GM12878 (cell line): ENCODE data around the gene RNF130. TPM values are rescaled to one million over a fixed set of nuclear protein-coding genes. Genes with fewer than 3 reads are reported as not detected.

ENCODE experiments used
- ATAC-seq: fragments of 200-7000 bp; cut with Tn5 transposase; 3 replicates; pipeline ENCODE4 v1.9.1; 2020; ENCODE audit warnings: mild to moderate bottlenecking, moderate library complexity
- BruUV-seq: library from RNA; stranded (reverse); fragments of 400-500 nt; replicated peaks from 2 replicates; lab custom pipeline; 2021; lab: Mats Ljungman, UMichigan
- CTCF ChIA-PET: fragments of 300-600 bp; sonication (Branson Sonifier 250); formaldehyde crosslinking; extraction: SDS; loops from one replicate; lab custom pipeline; 2021; ENCODE audit warnings: inconsistent platforms; lab: Yijun Ruan, JAX
- POLR2A ChIA-PET: fragments of 350-600 bp; formaldehyde crosslinking; extraction: SDS; loops from one replicate; lab custom pipeline; 2021; ENCODE audit warnings: inconsistent platforms; lab: Charles Lee
- RAD21 ChIA-PET: fragments of 300-600 bp; sonication (Branson Sonifier 250); formaldehyde crosslinking; loops from one replicate; lab custom pipeline; 2023; ENCODE audit warnings: antibody characterized with exemption; ENCODE audit not compliant: unreplicated experiment; lab: Charles Lee
- SMC1A ChIA-PET: fragments of 300-600 bp; sonication (Branson Sonifier 250); formaldehyde crosslinking; loops from one replicate; lab custom pipeline; 2023; ENCODE audit not compliant: unreplicated experiment, uncharacterized antibody; lab: Charles Lee
- DNase-seq: peaks from one replicate; pipeline ENCODE4 v3.0.0-alpha.2; 2011; ENCODE audit warnings: low read depth, low spot score
- FAIRE-seq: peaks from 3 replicates; lab custom pipeline; 2011; peaks lifted over from hg19 to GRCh38; lab: Jason Lieb, UNC
- H2AFZ ChIP-seq: 2 replicates; pipeline ENCODE4 v1.6.0; 2011; ENCODE audit warnings: low read depth, low read length, control low read depth; ENCODE audit not compliant: control insufficient read depth
- H3K27ac ChIP-seq: 2 replicates; pipeline ENCODE4 v1.5.1; 2011; ENCODE audit warnings: control low read depth; ENCODE audit not compliant: control insufficient read depth, insufficient read depth
- H3K27me3 ChIP-seq, 2 experiments: replicated peaks in 1 of 2; 2 replicates each; pipeline versions ENCODE4 v1.6.0 to v1.6.1; 2011; ENCODE audit warnings: low read length in 1 of 2; ENCODE audit not compliant: control insufficient read depth in 2 of 2, insufficient read depth in 2 of 2
- H3K36me3 ChIP-seq, 2 experiments: 2 replicates each; pipeline ENCODE4 v1.5.1; 2011; ENCODE audit warnings: low read length in 1 of 2; ENCODE audit not compliant: control insufficient read depth in 2 of 2, insufficient read depth in 2 of 2
- H3K4me1 ChIP-seq: 2 replicates; pipeline ENCODE4 v1.6.1; 2011; ENCODE audit warnings: mild to moderate bottlenecking, low read length, moderate library complexity, mixed read lengths; ENCODE audit not compliant: control insufficient read depth, insufficient read depth
- H3K4me2 ChIP-seq: 2 replicates; pipeline ENCODE4 v1.6.0; 2011; ENCODE audit warnings: control low read depth; ENCODE audit not compliant: control insufficient read depth, insufficient read depth
- H3K4me3 ChIP-seq: fragments of 200-600 bp; sonication (generic); 2 replicates; pipeline ENCODE4 v1.5.1; 2016
- H3K79me2 ChIP-seq: 2 replicates; pipeline ENCODE4 v1.6.0; 2011; ENCODE audit warnings: low read length; ENCODE audit not compliant: control insufficient read depth, insufficient read depth
- H3K9ac ChIP-seq: 2 replicates; pipeline ENCODE4 v1.8.0; 2011; ENCODE audit warnings: low read length, control low read depth, mixed read lengths; ENCODE audit not compliant: control insufficient read depth, insufficient read depth
- H3K9me3 ChIP-seq: replicated peaks from 3 replicates; pipeline ENCODE4 v1.5.1; 2011; ENCODE audit warnings: mild to moderate bottlenecking, low read length; ENCODE audit not compliant: control insufficient read depth, insufficient read depth
- H4K20me1 ChIP-seq: 2 replicates; pipeline ENCODE4 v1.6.0; 2011; ENCODE audit not compliant: control insufficient read depth, insufficient read depth
- BMI1 ChIP-seq: fragments of 450-650 bp; IDR thresholded peaks from 2 replicates; pipeline ENCODE4 v1.6.1; 2016; ENCODE audit warnings: mild to moderate bottlenecking, moderate library complexity, borderline replicate concordance
- CREB1 ChIP-seq: IDR thresholded peaks from 2 replicates; pipeline ENCODE4 v1.6.1; 2012; ENCODE audit warnings: low read depth, mild to moderate bottlenecking, inconsistent platforms
- CREM ChIP-seq: IDR thresholded peaks from 2 replicates; pipeline ENCODE4 v1.6.1; 2014; ENCODE audit warnings: antibody characterized with exemption, low read depth
- DPF2 ChIP-seq: fragments of 450-650 bp; IDR thresholded peaks from 2 replicates; pipeline ENCODE4 v1.6.1; 2017; ENCODE audit warnings: mild to moderate bottlenecking
- HCFC1 ChIP-seq: fragments of 150-350 bp; IDR thresholded peaks from 2 replicates; pipeline ENCODE4 v1.6.1; 2014; ENCODE audit warnings: low read length
- HDGF ChIP-seq: fragments of 450-650 bp; IDR thresholded peaks from 2 replicates; pipeline ENCODE4 v1.6.1; 2016; ENCODE audit warnings: antibody characterized with exemption
- IKZF2 ChIP-seq, 2 experiments: fragments of 450-650 bp; IDR thresholded peaks; 2 replicates each; pipeline ENCODE4 v1.6.1; 2017; ENCODE audit warnings: mild to moderate bottlenecking in 2 of 2, moderate library complexity in 2 of 2
- KDM1A ChIP-seq: fragments of 200-600 bp; sonication (generic); IDR thresholded peaks from 2 replicates; pipeline ENCODE4 v1.6.1; 2016; ENCODE audit warnings: borderline replicate concordance
- MTA3 ChIP-seq: IDR thresholded peaks from 2 replicates; pipeline ENCODE4 v1.6.1; 2012; ENCODE audit warnings: low read length, inconsistent platforms, borderline replicate concordance
- NR2F1 ChIP-seq: fragments of 450-650 bp; conservative IDR thresholded peaks from 2 replicates; pipeline ENCODE4 v1.6.1; 2017; ENCODE audit warnings: mild to moderate bottlenecking
- RUNX3 ChIP-seq: IDR thresholded peaks from 2 replicates; pipeline ENCODE4 v1.6.1; 2012; ENCODE audit warnings: low read length, inconsistent platforms
- SIN3A ChIP-seq: IDR thresholded peaks from 2 replicates; pipeline ENCODE4 v1.6.1; 2012; ENCODE audit warnings: low read depth, low read length, improper control_type of control experiment
- SREBF1 ChIP-seq: IDR thresholded peaks from 2 replicates; pipeline ENCODE4 v1.6.1; 2012; ENCODE audit warnings: mild to moderate bottlenecking, low read length
- TBL1XR1 ChIP-seq: IDR thresholded peaks from 2 replicates; pipeline ENCODE4 v1.6.1; 2012; ENCODE audit warnings: low read depth, low read length, improper control_type of control experiment
- WGBS: methylation state at CpG from one replicate; pipeline ENCODE4 v1.1.6; 2016; ENCODE audit warnings: low lambda C conversion rate; ENCODE audit not compliant: insufficient replicate concordance, insufficient coverage; ENCODE audit errors: missing lambda C conversion rate; 5-methylcytosine and 5-hydroxymethylcytosine counted together
- in situ Hi-C: fragments of 300-500 bp; cut with MboI; formaldehyde crosslinking; loops from 9 replicates; pipeline ENCODE4 v1.14.3; 2018; ENCODE audit warnings: mixed read lengths
- intact Hi-C: fragments of 100-400 bp; cut with micrococcal nuclease; formaldehyde crosslinking; loops from one replicate; pipeline ENCODE4 v1.14.2; 2022; ENCODE audit not compliant: unreplicated experiment
- polyA plus RNA-seq, 11 experiments: library from polyadenylated mRNA; depleted of rRNA in 4 of 11; unstranded in 6 of 11; stranded (reverse) in 5 of 11; fragments of >200 nt; fragmentation: Nextera tagmentation in 4 of 11; fragmentation: Illumina TruSeq in 1 of 11; extraction: Ambion mirVana in 4 of 11; extraction: Trizol in 1 of 11; gene quantifications; 1 replicate in 1 of 11; 2 replicates in 10 of 11; pipeline versions ENCODE4 v1.2.1 to v1.2.3, GENCODE V29; 2011 to 2016; ENCODE audit warnings: inconsistent platforms in 2 of 11, missing spikeins in 2 of 11, low read depth in 1 of 11
- total RNA-seq, 4 experiments: library from RNA; depleted of rRNA in 3 of 4; stranded (reverse); fragments of >200 nt in 3 of 4; fragmentation: Illumina TruSeq in 1 of 4; extraction: Trizol in 1 of 4; gene quantifications; 2 replicates each; pipeline versions ENCODE4 v1.2.1 to v1.2.3, GENCODE V29; 2013 to 2021
- TF ChIP-seq, protein P1 (sequence below): fragments of 450-650 bp; formaldehyde crosslinking; IDR thresholded peaks from 2 replicates; pipeline ENCODE4 v1.4.0; 2020; ENCODE audit warnings: mild to moderate bottlenecking, moderate library complexity

The RNF130 gene
- total and polyA plus RNA-seq, 10 of the 15 experiments (the other 5 are each of a cell fraction or from before 2014, with no cell fraction given): 0.04 to 0.36 (median 0.11) TPM; not detected in 1

- ChIA-PET POLR2A (no interaction called here), SMC1A (no interaction called here), CTCF (interaction anchor here (0.8 kb wide), 1 partner anchor 129 kb away, joined by 4 read pairs; no protein-coding TSS in a partner anchor), RAD21 (no interaction called here)
- in situ Hi-C loops (no loop called here), intact Hi-C loops (no loop called here)
- no peak for ATAC-seq
- H3K27ac ChIP-seq: no peak overlapping the region
- H3K9ac ChIP-seq: no peak overlapping the region
- H3K4me1 ChIP-seq: no peaks in the 10 kb centered on the region
- H3K27me3 ChIP-seq: no peaks in the 10 kb centered on the region
- H3K79me2 ChIP-seq: no peaks in the 10 kb centered on the region
- 60% methylated on average over 8 of the region's 8 CpGs for WGBS
- no peak overlapping the region for H2AFZ ChIP-seq
- H4K20me1 ChIP-seq: no peaks in the 10 kb centered on the region
- no peak overlapping the region for H3K4me2 ChIP-seq
- FAIRE-seq: no peak
- BruUV-seq: no TSS peak
- no peaks in the 10 kb centered on the region for H3K9me3 ChIP-seq
- no peaks in the 10 kb centered on the region for H3K36me3 ChIP-seq
- no peak for DNase-seq
- TF ChIP-seq BMI1: no peak
- TF ChIP-seq RUNX3: no peak
- no peak for TF ChIP-seq KDM1A
- TF ChIP-seq CREB1: no peak
- TF ChIP-seq IKZF2 (IDR thresholded peaks at IDR 0.05): no peak
- no peak for TF ChIP-seq DPF2
- no peak for TF ChIP-seq SREBF1
- no peak for TF ChIP-seq MTA3
- no peak for TF ChIP-seq NR2F1
- no peak for TF ChIP-seq SIN3A
- no peak overlapping the region for H3K4me3 ChIP-seq
Observed at GRCh38 chr5:179930788-179931473, 140.6 kb downstream of the RNF130 start.

GRCh38 chr5:179927824-179928223 is 143.7 kb downstream of the RNF130 start:
- Histone ChIP-seq H3K27me3 (no peaks in the 10 kb centered on the region), H3K4me3 (no peak overlapping the region), H4K20me1 (no peaks in the 10 kb centered on the region), H3K4me1 (no peaks in the 10 kb centered on the region), H3K27ac (no peak overlapping the region), H2AFZ (no peak overlapping the region), H3K9ac (no peak overlapping the region), H3K4me2 (no peak overlapping the region), H3K9me3 (no peaks in the 10 kb centered on the region; the same call in 1 of the 3 replicates), H3K79me2 (no peaks in the 10 kb centered on the region), H3K36me3 (no peaks in the 10 kb centered on the region)
- in situ Hi-C loops: no loop called here
- ATAC-seq (no peak), DNase-seq (no peak), FAIRE-seq (no peak)
- ChIA-PET RAD21 (no interaction called here), SMC1A (no interaction called here), POLR2A (no interaction called here), CTCF (no interaction called here)
- intact Hi-C loops: no loop called here
- 73% methylated on average over 7 of the region's 7 CpGs for WGBS
- BruUV-seq: no TSS peak
- TF ChIP-seq HCFC1 (no peak), TBL1XR1 (no peak), CREM (no peak), KDM1A (no peak), HDGF (no peak)
- TF ChIP-seq, protein P1, sequence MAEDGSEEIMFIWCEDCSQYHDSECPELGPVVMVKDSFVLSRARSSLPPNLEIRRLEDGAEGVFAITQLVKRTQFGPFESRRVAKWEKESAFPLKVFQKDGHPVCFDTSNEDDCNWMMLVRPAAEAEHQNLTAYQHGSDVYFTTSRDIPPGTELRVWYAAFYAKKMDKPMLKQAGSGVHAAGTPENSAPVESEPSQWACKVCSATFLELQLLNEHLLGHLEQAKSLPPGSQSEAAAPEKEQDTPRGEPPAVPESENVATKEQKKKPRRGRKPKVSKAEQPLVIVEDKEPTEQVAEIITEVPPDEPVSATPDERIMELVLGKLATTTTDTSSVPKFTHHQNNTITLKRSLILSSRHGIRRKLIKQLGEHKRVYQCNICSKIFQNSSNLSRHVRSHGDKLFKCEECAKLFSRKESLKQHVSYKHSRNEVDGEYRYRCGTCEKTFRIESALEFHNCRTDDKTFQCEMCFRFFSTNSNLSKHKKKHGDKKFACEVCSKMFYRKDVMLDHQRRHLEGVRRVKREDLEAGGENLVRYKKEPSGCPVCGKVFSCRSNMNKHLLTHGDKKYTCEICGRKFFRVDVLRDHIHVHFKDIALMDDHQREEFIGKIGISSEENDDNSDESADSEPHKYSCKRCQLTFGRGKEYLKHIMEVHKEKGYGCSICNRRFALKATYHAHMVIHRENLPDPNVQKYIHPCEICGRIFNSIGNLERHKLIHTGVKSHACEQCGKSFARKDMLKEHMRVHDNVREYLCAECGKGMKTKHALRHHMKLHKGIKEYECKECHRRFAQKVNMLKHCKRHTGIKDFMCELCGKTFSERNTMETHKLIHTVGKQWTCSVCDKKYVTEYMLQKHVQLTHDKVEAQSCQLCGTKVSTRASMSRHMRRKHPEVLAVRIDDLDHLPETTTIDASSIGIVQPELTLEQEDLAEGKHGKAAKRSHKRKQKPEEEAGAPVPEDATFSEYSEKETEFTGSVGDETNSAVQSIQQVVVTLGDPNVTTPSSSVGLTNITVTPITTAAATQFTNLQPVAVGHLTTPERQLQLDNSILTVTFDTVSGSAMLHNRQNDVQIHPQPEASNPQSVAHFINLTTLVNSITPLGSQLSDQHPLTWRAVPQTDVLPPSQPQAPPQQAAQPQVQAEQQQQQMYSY (CRISPR knock-in tag): no peak
